T-helper 1 cell treated with Interleukin-12 subunit alpha and Interleukin-12 subunit beta and Interleukin-4 antibody, amounts not matched to agents 30 μg/mL and 1 μg/mL, for 36 hours (primary cell): ENCODE measurements around the gene MMP23B.

ENCODE experiments used
- H3K27ac Mint-ChIP-seq: one replicate; pipeline ENCODE4 v1.8.0; 2021; ENCODE audit warnings: mild to moderate bottlenecking, mixed read lengths
- H3K27me3 Mint-ChIP-seq: one replicate; pipeline ENCODE4 v1.8.0; 2021; ENCODE audit warnings: low read depth, mixed read lengths
- H3K36me3 Mint-ChIP-seq: one replicate; pipeline ENCODE4 v1.8.0; 2021; ENCODE audit warnings: low read depth, mixed read lengths
- H3K4me1 Mint-ChIP-seq: one replicate; pipeline ENCODE4 v1.8.0; 2021; ENCODE audit warnings: low read depth, mixed read lengths
- H3K4me3 Mint-ChIP-seq: one replicate; pipeline ENCODE4 v1.8.0; 2021; ENCODE audit warnings: mild to moderate bottlenecking, moderate library complexity, mixed read lengths
- H3K9me3 Mint-ChIP-seq: one replicate; pipeline ENCODE4 v1.8.0; 2021; ENCODE audit warnings: mixed read lengths

The MMP23B gene

DNA sequence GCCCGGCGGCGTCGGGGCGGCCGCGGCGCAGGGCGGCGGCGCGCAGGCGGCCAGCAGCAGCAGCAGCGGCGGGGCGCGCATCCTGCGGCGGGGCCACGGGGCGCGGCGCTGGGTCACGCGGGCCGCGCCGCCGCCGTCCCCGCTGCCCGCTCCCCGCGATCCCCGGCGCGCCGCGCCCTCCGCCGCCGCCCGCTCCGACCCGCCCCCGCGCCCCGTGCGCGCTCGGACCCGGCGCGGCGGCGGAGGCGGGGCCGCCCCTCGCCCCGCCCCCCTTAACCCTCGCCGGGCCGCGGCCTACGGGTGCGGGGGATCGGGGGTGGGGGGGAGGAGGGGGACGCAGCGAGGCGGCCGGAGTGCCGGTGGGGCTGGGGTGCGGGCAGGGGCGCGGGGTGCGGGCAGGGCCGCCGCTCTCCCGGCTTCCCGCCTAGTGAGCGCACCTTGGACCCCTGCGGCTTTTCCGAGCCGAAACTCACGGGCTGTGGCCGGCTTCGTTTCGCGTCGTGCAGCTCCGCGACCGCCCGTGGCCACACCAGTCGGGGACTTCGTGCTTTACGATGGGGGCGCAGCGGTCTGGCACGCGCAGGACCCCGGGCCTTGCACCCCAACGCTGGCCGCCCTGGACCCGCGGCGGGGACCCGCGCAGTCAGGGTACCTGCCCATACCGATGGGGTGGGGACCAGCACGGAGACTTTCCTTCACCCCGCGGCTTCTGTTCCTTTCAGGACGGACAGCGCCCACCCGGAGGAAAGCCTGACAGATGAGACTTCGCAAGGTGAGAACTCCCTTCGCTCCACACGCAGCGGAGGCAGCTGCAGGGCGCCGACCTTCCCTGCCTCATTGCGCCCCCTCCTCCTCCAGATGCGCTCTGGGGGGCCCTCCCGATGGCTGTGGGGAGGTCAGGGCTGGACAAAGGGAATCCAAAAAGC is 31.8 kb upstream of the MMP23B start, which contains the start of gene FNDC10:
Gene FNDC10 (minus strand): TSS at position 201 of the 926 bp plus-strand sequence. CDS start 120 bp downstream, at position 81.
- Mint-ChIP-seq H3K36me3 (no peaks in the 10 kb centered on the region), H3K27ac (no peak within 1 kb of the TSS), H3K9me3 (no peaks in the 10 kb centered on the region), H3K4me1 (peaks cover 6% of the 10 kb centered on the region), H3K27me3 (peaks cover 6% of the 10 kb centered on the region), H3K4me3 (peak within 1 kb of the TSS; percentile 80)

DNA sequence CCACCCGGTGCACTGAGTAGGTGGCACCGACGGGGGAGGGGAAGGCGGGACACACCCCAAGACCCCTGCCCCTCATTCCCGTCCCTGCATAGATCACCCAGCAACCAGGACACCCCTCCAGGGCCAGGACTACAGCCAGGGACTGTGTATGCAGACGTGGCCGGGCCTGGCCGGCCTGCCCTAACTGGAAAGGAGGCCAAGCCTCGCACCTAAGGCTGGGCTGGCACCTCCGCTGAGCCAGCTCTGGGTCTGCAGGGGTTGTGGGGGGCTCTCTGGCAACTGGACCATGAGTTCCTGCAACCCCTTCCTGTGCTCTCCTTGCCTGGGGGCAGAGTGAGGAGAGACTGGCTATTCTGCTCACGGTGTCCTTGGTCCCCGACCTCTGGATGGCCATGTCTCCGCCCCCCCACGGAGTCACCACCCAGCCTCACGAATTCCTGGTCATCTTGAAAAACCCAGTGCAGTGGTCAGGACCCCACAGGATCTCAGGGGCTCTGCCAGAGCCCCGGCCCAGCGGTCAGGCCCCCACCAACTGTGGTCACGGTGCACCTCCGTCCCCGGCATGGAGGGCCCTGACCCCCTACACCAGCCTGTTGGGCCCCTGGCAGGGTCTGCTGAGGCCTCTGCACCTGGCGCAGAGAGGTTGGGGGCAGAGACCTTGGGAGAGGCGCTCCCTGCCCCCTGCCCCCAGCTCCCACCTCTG is 31.0 kb upstream of the MMP23B start:
- Mint-ChIP-seq H3K9me3 (no peaks in the 10 kb centered on the region), H3K36me3 (no peaks in the 10 kb centered on the region), H3K27me3 (peaks cover 6% of the 10 kb centered on the region), H3K27ac (no peak overlapping the region), H3K4me1 (peaks cover 6% of the 10 kb centered on the region), H3K4me3 (peak overlapping the region; percentile 28)

DNA sequence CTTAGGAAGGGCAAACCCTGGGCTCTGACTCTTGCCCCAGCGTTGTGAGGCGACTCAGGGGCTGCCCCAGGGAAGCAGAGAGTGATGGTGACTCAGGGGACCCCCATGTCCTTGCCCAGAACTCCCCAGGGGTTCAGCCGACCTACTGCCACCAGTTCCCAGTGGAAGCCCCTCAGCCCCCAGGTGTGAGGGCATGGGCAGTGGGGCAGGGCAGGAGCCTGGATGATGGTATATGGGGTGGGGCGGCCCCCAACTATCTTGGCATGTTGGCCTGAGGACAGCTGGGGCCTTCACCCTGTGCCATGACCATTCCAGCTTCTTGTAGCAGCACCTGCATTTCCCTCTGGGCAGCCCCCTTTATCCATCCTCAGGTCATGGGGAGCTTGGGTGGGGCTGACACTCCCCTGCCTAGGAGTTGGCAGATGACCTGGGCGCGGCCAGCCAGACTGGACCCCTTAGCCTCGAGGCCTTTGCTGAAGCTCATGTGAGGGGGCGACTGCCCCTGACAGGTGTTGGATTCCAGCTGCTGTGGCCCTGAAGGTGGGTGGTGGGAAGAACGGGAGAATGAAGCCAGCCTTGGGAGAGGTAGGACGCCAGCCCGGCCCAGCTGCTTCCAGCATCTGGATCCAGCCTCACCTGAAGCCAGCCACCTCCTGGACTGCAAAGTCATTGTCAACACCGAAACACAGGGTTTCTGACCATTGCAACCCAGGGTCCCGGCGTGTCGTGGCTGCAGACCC is 30.2 kb upstream of the MMP23B start:
- H3K4me3 Mint-ChIP-seq = no peak overlapping the region
- H3K27me3 Mint-ChIP-seq = peaks cover 6% of the 10 kb centered on the region
- H3K27ac Mint-ChIP-seq = no peak overlapping the region
- peaks cover 8% of the 10 kb centered on the region for H3K4me1 Mint-ChIP-seq
- no peaks in the 10 kb centered on the region for H3K36me3 Mint-ChIP-seq
- no peaks in the 10 kb centered on the region for H3K9me3 Mint-ChIP-seq

DNA sequence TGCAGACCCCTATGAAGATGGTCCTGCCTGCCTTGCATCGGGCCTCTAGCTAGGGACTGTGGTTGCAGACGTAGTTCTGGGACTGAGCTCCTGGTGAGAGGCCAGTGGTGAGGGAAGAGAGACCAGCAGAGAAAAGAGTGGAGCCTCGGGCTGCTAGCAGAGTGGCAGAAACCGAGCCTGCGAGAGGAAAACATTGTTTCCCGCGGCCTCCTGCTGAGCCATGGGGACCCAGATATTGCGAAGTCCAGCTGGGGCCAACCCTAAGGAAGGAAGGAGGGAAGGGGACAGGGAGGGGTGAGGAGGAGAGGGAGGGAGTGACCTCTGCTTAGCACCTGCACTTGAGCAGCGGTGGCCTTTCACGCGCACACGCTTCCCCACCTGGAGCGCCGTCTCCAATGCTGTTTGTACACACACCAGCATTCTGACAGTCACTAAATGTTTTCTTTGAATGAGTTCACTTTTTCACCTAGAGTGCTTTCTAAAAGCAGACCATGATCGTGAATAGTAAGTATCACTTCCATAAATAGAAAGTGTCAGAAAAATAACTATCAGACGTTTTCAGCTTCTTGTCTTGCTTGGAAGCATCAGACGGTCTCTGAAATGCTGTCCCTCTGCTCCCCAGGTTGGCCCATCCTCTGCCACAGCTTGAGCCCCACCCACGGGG is 29.5 kb upstream of the MMP23B start:
- H3K36me3 Mint-ChIP-seq = peaks cover 1% of the 10 kb centered on the region
- H3K27ac Mint-ChIP-seq = no peak overlapping the region
- no peak overlapping the region for H3K4me3 Mint-ChIP-seq

DNA sequence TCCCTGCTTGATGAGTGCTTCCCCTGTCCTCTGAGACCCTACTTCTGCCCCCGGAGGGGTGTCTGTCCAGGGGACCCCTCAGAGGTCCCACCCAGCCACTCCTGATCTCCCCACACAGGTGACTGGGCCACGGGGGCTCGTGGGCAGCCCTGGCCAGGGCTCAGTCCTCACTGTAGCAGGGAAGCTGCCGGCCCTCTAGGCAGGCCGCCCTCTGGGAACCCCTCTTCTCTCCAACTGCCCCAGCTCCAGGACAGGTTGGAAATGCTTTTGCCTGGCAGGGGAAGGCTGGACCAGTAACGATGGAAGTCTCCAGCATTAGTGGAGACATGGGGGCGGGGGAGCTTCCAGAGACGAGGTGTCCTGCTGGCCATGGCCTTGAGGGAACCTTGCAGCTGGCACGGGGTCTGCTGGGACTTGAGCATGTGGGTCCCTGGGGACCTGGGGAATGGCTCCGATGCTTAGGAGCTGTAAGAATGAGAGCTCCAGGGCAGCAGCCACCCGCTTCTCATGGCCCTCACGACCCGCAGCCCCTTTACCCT is 28.9 kb upstream of the MMP23B start:
- peaks cover 15% of the 10 kb centered on the region for H3K4me1 Mint-ChIP-seq
- no peak overlapping the region for H3K4me3 Mint-ChIP-seq
- no peaks in the 10 kb centered on the region for H3K9me3 Mint-ChIP-seq
- H3K27ac Mint-ChIP-seq = no peak overlapping the region
- peaks cover 1% of the 10 kb centered on the region for H3K36me3 Mint-ChIP-seq
- peaks cover 6% of the 10 kb centered on the region for H3K27me3 Mint-ChIP-seq

More for the DNA sequence above, 29.5 kb upstream of the MMP23B start:
- Mint-ChIP-seq H3K4me1 (peaks cover 14% of the 10 kb centered on the region), H3K9me3 (no peaks in the 10 kb centered on the region), H3K27me3 (peaks cover 6% of the 10 kb centered on the region)

DNA sequence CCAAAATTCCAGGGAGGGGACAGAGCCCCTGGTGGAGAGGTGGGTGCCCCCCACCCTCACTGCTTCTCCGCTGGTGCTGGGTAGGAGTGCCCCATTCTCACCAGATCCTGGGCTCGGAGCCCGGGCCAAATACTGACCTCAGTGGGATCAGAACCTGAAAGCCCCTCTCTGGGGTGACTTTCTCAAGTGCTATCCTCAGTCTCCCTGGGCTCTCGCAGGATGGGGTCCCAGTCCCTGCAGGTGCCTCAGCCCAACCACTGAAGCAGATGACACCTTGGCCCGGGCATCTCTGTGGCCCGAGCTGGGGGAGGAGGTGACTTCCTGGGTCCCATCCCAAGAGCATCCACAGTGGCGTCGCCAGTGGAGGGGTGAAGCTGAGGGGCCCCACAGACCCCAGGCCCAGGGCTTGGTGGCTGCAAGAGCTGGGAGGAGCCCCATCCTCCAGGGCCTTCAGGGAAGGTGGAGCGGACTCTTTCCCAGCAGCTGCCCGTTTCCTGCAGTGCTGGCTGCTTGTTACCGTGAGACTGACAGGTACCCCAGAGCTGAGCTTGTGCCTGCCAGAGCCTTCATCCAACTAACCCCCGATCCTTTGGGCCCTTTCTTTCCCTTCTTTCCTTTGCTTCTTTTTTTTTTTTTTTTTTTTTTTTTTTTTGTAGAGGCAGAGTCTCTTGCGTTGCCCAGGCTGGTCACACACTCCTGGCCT is 28.2 kb upstream of the MMP23B start:
- no peak overlapping the region for H3K27ac Mint-ChIP-seq
- H3K4me3 Mint-ChIP-seq = no peak overlapping the region
- peaks cover 1% of the 10 kb centered on the region for H3K36me3 Mint-ChIP-seq
- peaks cover 12% of the 10 kb centered on the region for H3K4me1 Mint-ChIP-seq
- H3K27me3 Mint-ChIP-seq = peaks cover 3% of the 10 kb centered on the region
- H3K9me3 Mint-ChIP-seq = no peaks in the 10 kb centered on the region

DNA sequence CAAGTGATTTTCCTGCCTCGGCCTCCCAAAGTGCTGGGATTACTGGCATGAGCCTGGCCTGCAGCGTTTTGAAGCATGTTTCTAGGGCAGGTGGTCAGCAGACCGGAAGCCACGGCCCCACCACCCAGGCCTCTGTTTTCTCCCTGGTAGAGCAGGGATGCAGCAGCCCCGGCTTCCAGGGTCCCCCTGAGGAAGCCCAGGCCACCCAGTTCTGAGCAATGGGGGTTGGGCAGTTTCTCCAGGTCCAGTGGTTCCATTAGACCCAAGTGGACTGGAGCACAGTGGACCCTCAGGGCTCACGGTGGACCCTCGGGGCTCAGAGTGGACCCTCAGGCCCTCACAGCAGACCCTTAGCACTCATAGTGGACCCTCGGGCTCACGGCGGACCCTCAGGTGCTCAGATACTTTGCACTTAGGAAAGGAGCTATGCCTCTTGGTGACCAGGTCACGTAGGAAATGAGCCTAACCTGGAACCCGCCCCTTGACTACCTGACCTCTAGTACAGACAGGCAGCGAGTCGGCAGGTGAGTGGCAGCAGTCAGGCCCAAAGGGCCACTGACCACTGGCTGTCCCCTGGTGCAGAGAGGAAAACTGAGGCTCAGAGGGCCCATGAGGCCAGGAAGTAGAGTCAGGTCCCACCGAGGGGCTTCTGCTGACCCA is 27.5 kb upstream of the MMP23B start:
- peaks cover 1% of the 10 kb centered on the region for H3K36me3 Mint-ChIP-seq
- H3K27me3 Mint-ChIP-seq = no peaks in the 10 kb centered on the region
- peak overlapping the region; percentile 41 for H3K27ac Mint-ChIP-seq
- no peak overlapping the region for H3K4me3 Mint-ChIP-seq
- H3K4me1 Mint-ChIP-seq = peaks cover 10% of the 10 kb centered on the region
- H3K9me3 Mint-ChIP-seq = no peaks in the 10 kb centered on the region

DNA sequence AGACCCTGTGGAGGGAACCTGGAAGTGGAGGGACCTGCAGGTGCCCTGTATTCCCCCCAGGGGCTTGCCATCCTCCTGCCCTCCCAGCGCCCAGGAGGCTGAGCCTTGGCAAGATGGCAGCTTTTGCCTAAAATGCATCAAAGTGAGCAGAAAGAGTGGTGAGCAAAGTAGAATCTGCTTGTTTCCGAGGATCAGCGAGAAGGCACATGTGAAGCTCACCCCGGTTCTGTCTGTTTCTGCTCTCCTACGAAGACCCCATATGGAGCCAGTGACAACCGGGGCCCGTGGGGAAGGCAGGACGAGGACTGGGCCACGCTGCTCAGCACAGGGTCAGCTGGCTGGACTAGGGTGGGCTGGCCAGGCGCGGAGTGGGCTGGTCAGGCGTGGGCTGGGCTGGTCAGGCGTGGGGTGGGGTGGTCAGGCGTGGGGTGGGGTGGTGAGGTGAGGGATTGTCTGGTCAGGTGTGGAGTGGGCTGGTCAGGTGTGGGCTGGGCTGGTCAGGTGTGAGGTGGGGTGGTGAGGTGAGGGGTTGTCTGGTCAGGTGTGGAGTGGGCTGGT is 26.9 kb upstream of the MMP23B start:
- peak overlapping the region; percentile 10 for H3K4me3 Mint-ChIP-seq
- H3K4me1 Mint-ChIP-seq = peaks cover 10% of the 10 kb centered on the region
- no peaks in the 10 kb centered on the region for H3K9me3 Mint-ChIP-seq
- peak overlapping the region; percentile 67 for H3K27ac Mint-ChIP-seq
- H3K27me3 Mint-ChIP-seq = no peaks in the 10 kb centered on the region
- peaks cover 1% of the 10 kb centered on the region for H3K36me3 Mint-ChIP-seq

DNA sequence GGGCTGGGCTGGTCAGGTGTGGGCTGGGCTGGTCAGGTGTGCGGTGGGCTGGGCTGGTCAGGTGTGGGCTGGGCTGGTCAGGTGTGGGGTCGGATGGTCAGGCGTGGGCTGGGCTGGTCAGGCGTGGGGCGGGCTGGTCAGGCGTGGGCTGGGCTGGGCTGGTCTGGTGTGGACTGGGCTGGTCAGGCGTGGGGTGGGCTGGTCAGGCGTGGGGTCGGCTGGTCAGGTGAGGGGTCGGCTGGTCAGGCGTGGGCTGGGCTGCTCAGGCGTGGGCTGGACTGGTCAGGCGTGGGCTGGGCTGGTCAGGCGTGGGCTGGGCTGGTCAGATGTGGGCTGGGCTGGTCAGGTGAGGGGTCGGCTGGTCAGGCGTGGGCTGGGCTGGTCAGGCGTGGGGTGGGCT is 26.2 kb upstream of the MMP23B start:
- peaks cover 1% of the 10 kb centered on the region for H3K36me3 Mint-ChIP-seq
- no peak overlapping the region for H3K4me3 Mint-ChIP-seq
- H3K27ac Mint-ChIP-seq = no peak overlapping the region
- no peaks in the 10 kb centered on the region for H3K27me3 Mint-ChIP-seq
- H3K4me1 Mint-ChIP-seq = peaks cover 10% of the 10 kb centered on the region
- no peaks in the 10 kb centered on the region for H3K9me3 Mint-ChIP-seq

DNA sequence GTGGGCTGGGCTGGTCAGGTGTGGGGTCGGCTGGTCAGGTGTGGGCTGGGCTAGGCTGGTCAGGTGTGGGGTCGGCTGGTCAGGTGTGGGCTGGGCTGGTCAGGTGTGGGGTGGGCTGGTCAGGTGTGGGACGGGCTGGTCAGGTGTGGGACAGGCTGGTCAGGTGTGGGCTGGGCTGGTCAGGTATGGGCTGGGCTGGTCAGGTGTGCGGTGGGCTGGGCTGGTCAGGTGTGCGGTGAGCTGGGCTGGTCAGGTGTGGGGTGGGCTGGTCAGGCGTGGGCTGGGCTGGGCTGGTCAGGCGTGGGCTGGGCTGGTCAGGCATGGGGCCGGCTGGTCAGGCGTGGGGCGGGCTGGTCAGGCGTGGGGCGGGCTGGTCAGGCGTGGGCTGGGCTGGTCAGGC is 25.7 kb upstream of the MMP23B start:
- Mint-ChIP-seq H3K27ac (no peak overlapping the region), H3K9me3 (no peaks in the 10 kb centered on the region), H3K4me1 (peaks cover 10% of the 10 kb centered on the region), H3K4me3 (no peak overlapping the region), H3K27me3 (no peaks in the 10 kb centered on the region), H3K36me3 (peaks cover 1% of the 10 kb centered on the region)

DNA sequence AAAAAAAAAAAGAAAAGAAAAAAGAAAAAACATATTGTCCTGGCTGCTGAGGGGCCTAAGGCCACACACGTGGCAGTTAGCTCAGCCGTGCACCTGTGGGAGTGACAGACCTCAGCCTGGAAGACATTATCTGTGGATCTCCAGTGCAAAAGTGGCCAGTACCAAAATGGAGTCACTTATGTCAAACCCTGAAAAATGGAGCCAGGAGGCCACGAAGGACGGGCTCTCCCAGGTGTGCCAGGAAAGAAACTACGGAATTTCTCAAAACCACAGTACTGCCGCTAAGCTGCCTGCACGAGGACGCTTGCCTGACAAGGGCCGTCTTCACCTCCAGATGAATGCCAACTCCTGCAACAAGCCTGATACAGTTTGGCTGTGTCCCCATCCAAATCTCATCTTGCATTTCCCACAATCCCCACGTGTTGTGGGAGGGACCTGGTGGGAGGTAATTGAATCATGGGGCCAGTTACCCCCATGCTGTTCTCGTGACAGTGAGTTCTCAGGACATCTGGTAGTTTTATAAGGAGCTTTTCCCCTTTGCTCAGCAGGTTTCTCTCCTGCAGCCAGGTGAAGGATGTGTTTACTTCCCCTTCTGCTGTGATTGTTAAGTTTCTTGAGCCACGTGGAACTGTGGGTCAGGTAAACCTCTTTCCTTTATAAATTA is 22.0 kb upstream of the MMP23B start:
- H3K9me3 Mint-ChIP-seq = no peaks in the 10 kb centered on the region
- H3K27me3 Mint-ChIP-seq = no peaks in the 10 kb centered on the region
- H3K4me3 Mint-ChIP-seq = no peak overlapping the region
- peaks cover 25% of the 10 kb centered on the region for H3K4me1 Mint-ChIP-seq
- peaks cover 4% of the 10 kb centered on the region for H3K36me3 Mint-ChIP-seq
- H3K27ac Mint-ChIP-seq = no peak overlapping the region

DNA sequence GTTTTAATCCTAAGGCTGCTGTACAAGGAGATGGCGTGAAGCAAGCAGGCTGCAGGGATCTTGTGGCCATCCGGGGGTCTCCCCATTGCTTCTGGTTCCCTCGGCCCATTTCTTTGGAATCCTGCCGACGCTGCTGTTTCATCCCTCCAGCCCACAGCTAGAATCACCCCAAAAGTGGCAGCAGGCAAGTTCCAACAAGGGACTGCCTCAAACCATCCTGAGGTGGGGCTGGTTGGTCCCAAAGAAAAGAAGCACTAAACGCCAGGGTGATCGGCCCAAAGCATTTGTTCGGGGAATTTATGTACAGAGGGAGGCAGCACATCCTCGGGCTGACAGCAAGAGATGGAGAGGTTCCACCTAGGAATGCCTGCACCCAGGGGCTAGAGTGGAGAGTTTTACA is 21.2 kb upstream of the MMP23B start:
- Mint-ChIP-seq H3K4me1 (peaks cover 26% of the 10 kb centered on the region), H3K27me3 (no peaks in the 10 kb centered on the region), H3K36me3 (peaks cover 4% of the 10 kb centered on the region), H3K9me3 (no peaks in the 10 kb centered on the region), H3K27ac (no peak overlapping the region), H3K4me3 (no peak overlapping the region)
